DLD1 (cell line): ENCODE measurements around the gene ERC1.
"Not testable (repeated sequence)": the region's sequence is repeated elsewhere in the genome, so short reads cannot be mapped to it uniquely, and the experiment has no call there.

Source experiments
- in situ Hi-C: cut with HindIII; loops from 2 replicates; pipeline ENCODE4 v1.10.0; 2017; ENCODE audit warnings: low sequenced_read_pairs

The ERC1 gene

GRCh38 chr12:1020389-1020788 is 29.4 kb downstream of the ERC1 start:
- in situ Hi-C loops, result no loop called here

GRCh38 chr12:1022032-1022970 is 31.3 kb downstream of the ERC1 start:
- in situ Hi-C loops, result no loop called here

DNA sequence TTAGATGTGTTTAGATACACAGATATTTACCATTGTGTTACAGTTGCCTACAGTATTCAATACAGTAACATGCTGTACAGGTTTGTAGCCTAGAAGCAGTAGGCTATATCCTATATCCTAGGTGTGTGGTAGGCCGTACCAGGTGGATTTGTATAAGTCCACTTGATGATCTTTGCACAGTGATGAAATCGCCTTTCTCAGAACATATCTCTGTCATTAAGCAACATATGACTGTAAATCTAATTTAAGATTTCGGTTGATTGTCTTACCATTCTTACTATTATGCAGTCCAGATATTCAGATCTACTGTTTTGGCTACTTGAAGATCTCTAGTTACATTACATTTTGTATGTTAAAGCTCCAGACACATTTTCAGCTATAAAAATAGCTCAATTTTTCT is 39.8 kb downstream of the ERC1 start:
- in situ Hi-C loops, result no loop called here

- in situ Hi-C loops, result no loop called here
These were observed 43.2 kb downstream of the ERC1 start for GRCh38 chr12:1034243-1034642.

DNA sequence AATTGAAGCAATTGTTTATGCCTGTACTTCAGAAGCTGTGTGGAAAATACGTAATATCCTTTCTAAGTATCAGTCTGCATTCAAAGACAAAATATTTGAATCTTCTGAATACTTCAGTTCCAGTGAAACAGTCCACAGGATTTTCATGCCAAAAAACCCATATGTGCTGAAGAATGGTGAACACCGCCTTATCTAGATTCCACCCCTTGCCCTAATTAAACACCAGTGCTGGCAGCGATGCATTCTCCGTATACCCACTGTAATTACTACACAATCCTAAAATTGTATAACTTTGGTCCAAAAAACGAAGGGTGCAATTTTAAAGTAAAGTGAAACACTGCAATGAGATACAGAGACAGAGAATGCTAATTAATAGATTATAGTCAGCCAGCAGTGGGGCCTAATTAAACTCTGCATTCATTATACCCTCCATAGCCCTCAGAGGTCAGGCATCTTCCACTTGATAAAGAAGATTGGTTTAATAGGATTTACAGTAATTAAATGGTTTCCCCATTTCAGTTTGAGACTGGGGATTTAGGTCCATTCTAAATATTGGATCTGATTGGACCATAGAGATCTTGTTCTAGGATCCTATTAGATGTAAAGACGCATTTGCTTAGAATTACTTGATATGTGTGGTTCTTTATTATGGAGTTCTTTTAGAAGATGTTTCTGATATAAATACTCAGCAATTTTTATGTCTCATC is 43.9 kb downstream of the ERC1 start:
- in situ Hi-C loops, result no loop called here

DNA sequence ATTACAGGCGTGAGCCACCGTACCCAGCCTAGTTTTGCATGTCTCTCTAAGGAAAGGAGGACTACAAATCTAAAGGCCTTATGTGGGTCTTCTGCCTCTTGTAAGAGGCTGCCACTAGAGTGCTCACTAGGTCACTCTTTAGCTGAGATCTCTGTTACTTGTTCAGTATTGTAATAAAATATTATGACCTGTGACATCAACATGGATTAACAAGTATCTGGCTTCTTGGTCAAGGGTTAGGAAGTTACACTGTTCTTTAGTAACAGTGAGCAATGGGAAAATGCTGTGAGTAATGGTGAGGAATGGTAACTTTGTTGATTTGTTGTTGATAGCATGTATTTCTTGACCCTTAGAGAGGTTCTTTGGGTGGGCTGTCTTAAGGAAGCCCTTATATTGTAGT is 50.5 kb downstream of the ERC1 start:
- in situ Hi-C loops, result no loop called here

GRCh38 chr12:1044199-1044598 is 53.2 kb downstream of the ERC1 start:
- in situ Hi-C loops, result no loop called here

DNA sequence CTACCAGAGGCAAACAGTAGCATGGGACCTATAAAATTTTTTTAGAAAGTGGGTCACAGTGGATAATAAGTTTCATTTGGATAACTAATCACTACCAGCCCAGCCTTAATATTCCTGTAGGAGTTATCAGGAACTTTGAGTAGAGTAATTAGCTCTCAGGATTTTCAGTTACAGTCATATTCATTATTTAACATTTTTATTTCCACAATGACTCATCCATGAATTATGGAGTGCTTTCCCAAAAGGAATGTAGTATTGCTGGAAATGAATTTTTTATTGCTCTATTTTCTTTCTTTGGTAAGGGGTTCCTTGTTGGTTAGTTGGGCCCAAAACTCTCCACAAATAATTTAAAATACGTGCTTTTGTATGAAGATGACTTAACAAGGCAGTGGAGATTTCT is 53.7 kb downstream of the ERC1 start:
- in situ Hi-C loops, result no loop called here

DNA sequence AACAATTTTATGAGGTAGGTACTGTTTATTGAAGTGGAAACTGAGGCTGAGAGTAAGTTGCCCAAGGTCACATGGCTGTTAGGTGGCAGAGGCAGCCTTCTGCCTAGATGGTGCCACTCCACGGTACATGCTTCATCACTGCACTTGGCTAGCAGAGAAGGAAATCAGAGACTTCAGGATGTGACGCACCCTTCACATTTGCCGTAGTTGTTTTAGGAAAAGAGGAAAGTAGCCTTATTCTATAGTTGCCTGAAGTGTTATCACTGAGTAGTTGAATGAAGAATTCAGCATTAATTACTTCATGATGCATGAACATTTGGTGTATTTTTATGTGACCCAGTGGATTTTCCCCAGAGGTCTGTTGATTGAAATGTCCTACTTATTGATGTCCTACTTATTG is 55.7 kb downstream of the ERC1 start:
- in situ Hi-C loops, result no loop called here

DNA sequence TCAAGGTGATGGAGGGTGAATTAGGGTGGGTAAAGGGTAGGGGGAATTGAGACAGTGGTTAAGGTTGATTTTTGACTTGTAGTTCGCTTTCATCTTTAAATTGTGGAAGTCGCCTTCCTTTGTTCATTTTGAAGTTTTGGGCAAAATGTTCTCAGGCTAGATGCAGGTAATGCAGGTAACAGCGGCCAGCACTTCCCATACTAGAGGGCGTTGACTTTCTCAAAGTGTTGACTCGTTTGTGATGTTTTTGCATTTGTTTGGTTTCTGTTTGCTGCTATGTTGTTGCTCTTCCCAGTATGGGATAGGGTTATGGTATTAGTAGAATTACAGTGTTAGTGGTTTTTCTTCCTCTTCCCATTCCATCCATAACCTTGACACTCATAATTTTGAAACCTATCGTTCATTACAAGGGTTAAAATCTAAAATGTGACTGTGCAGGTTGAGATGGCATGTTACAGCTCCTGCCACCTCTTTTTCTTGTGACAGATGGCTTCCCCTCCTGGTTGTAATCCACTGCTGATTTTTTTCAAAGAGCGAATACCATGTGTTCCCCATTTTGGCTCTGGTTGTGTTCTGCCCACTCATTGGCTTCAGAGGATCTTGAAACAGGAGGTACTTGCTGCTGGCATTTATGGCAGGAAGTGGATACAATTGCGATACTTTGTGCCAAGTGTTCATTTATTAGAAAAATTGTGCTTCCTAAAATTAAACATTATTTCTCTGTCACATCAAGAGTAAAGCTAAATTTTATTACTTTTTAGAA is 57.1 kb downstream of the ERC1 start:
- in situ Hi-C loops, result no loop called here

GRCh38 chr12:1050059-1050707 is 59.2 kb downstream of the ERC1 start:
- in situ Hi-C loops, result no loop called here

GRCh38 chr12:1051672-1052071 is 60.6 kb downstream of the ERC1 start:
- in situ Hi-C loops, result not testable (repeated sequence)

GRCh38 chr12:1053690-1054089 is 62.7 kb downstream of the ERC1 start:
- in situ Hi-C loops, result no loop called here

DNA sequence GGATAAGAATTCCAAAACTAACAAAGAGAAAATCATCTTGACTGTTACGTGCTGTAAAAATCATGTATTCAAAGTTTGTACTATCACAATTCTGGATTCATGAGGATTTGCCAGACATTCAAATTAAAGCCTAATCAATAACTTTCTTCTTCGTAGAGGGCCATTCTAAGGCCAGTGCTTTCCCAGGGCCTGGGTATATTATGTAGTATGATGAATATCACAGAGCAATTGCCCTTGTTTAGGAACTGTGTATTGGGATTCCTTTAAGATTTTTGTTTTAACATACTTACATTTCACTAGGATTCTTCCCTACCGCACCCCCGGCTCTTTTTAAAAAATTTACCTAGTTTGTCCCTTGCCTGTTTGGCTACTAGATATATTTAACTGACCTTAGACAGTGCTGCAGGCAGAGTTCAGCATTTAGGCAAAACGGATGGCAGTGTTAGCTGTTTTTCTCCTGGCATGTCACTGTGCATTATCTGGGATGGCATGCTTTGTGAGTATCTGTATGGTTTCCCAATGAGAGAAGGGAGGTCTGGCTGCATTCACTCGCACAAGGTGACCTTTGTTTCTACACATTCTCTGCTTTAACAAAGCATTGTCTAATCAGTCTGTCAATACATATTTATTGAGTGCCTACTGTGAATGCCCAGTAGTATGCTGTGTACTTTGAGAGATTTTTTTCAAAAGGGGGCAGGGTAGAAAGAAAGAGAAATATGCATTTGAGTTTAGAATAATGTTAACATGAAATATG is 63.3 kb downstream of the ERC1 start:
- in situ Hi-C loops, result no loop called here

GRCh38 chr12:1056390-1056789 is 65.4 kb downstream of the ERC1 start:
- in situ Hi-C loops, result no loop called here

DNA sequence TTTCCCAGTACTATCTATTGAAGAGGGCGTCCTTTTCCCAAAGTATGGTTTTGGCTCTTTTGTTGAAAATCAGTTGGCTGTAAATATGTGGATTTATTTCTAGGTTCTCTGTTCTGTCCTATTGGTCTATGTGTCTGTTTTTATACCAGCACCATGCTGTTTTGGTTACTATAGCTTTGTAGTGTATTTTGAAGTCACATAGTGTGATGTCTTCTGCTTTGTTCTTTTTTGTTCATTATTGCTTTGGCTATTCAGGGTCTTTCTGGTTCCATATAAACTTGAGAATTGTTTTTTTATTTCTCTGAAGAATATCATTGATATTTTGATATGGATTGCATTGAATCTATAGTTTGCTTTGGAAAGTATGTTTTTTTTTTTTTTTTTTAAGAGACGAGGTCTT is 67.4 kb downstream of the ERC1 start:
- in situ Hi-C loops, result no loop called here

GRCh38 chr12:1059162-1059561 is 68.1 kb downstream of the ERC1 start:
- in situ Hi-C loops, result no loop called here

DNA sequence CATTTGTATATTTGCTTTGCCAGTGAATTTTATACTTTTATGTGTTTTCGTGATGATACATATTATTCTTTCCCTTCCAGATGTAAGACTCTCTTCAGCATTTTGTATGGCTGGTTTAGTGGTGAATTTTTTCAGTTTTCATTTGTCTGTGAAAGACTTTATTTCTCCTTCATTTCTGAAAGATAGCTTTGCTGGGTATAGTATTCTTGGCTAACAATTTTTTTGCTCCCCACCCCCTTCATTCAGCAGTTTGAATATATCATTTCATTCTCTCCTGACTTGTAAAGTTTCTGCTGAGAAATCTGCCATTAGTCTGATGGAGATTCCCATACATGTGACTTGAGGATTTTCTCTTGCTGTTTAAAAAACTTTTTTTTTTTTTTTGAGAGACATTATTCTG is 72.8 kb downstream of the ERC1 start:
- in situ Hi-C loops, result no loop called here

GRCh38 chr12:1064317-1064716 is 73.3 kb downstream of the ERC1 start:
- in situ Hi-C loops, result no loop called here

GRCh38 chr12:1065629-1066028 is 74.6 kb downstream of the ERC1 start:
- in situ Hi-C loops, result no loop called here
